H1 (cell line): ENCODE data around the gene PIWIL1. TPM values are rescaled to one million over a fixed set of nuclear protein-coding genes. Genes with fewer than 3 reads are reported as not detected.

Experiments
- CTCF ChIA-PET: fragments of 300-600 bp; sonication (Branson Sonifier 250); formaldehyde crosslinking; loops from one replicate; lab custom pipeline; 2021; ENCODE audit not compliant: partially characterized antibody; lab: Charles Lee
- POLR2A ChIA-PET: fragments of 300-600 bp; sonication (Branson Sonifier 250); formaldehyde crosslinking; loops from one replicate; lab custom pipeline; 2021; ENCODE audit warnings: inconsistent platforms; ENCODE audit not compliant: partially characterized antibody; lab: Charles Lee
- DNase-seq, 2 experiments: peaks; one replicate each; pipeline versions ENCODE4 v3.0.0 to v3.0.0-alpha.2; 2010 to 2022; ENCODE audit warnings: low spot score in 2 of 2, low read depth in 1 of 2, mixed read lengths in 1 of 2
- FAIRE-seq: peaks from 2 replicates; lab custom pipeline; 2011; peaks lifted over from hg19 to GRCh38; lab: Jason Lieb, UNC
- H2AFZ ChIP-seq: 2 replicates; pipeline ENCODE4 v1.8.1; 2012; ENCODE audit warnings: low read length, inconsistent platforms
- H2AK5ac ChIP-seq: 2 replicates; pipeline ENCODE4 v1.6.1; 2013; ENCODE audit warnings: low read depth, low read length
- H2BK120ac ChIP-seq: replicated peaks from 2 replicates; pipeline ENCODE3; 2013; ENCODE audit warnings: low read depth, low read length, inconsistent platforms
- H2BK12ac ChIP-seq: 2 replicates; pipeline ENCODE4 v1.6.1; 2013; ENCODE audit warnings: low read depth, low read length
- H2BK15ac ChIP-seq: 2 replicates; pipeline ENCODE4 v1.6.1; 2013; ENCODE audit warnings: low read length
- H2BK20ac ChIP-seq: 2 replicates; pipeline ENCODE4 v1.6.1; 2013; ENCODE audit warnings: low read length
- H2BK5ac ChIP-seq: 2 replicates; pipeline ENCODE4 v1.6.1; 2013; ENCODE audit warnings: low read depth, low read length
- H3K14ac ChIP-seq: 2 replicates; pipeline ENCODE4 v1.6.1; 2013; ENCODE audit warnings: inconsistent platforms; ENCODE audit not compliant: insufficient read length
- H3K18ac ChIP-seq: 2 replicates; pipeline ENCODE4 v1.6.1; 2013; ENCODE audit warnings: low read length; ENCODE audit errors: extremely low read depth
- H3K23ac ChIP-seq: 2 replicates; pipeline ENCODE4 v1.6.1; 2013; ENCODE audit warnings: inconsistent platforms; ENCODE audit not compliant: insufficient read length
- H3K23me2 ChIP-seq: 2 replicates; pipeline ENCODE4 v1.6.1; 2013; ENCODE audit warnings: low read depth, low read length
- H3K27ac ChIP-seq: 2 replicates; pipeline ENCODE4 v1.6.1; 2011; ENCODE audit warnings: low read depth, low read length, inconsistent platforms
- H3K27me3 ChIP-seq, 4 experiments: replicated peaks in 1 of 4; 1 replicate in 1 of 4; 2 replicates in 3 of 4; pipeline versions ENCODE4 v1.6.1 to v1.8.1; 2011 to 2013; ENCODE audit warnings: low read length in 3 of 4, mild to moderate bottlenecking in 3 of 4, inconsistent platforms in 2 of 4, mixed read lengths in 2 of 4, moderate library complexity in 1 of 4; ENCODE audit not compliant: control insufficient read depth in 3 of 4, insufficient read depth in 3 of 4; ENCODE audit errors: extremely low read depth in 1 of 4
- H3K36me3 ChIP-seq, 4 experiments: 2 replicates each; pipeline versions ENCODE4 v1.6.1 to v1.8.1; 2011 to 2013; ENCODE audit warnings: mild to moderate bottlenecking in 4 of 4, low read length in 3 of 4, moderate library complexity in 2 of 4, control low read depth in 1 of 4, inconsistent platforms in 1 of 4; ENCODE audit not compliant: insufficient read depth in 4 of 4, control insufficient read depth in 2 of 4
- H3K4ac ChIP-seq: replicated peaks from 2 replicates; pipeline ENCODE3; 2013; ENCODE audit warnings: low read length, low read depth, mixed read lengths, inconsistent platforms; ENCODE audit not compliant: insufficient read length
- H3K4me1 ChIP-seq, 4 experiments: replicated peaks in 1 of 4; 1 replicate in 1 of 4; 2 replicates in 3 of 4; pipeline versions ENCODE4 v1.6.1 to v1.8.1; 2011 to 2013; ENCODE audit warnings: low read length in 3 of 4, inconsistent platforms in 2 of 4, mixed read lengths in 1 of 4; ENCODE audit not compliant: insufficient read depth in 4 of 4, control insufficient read depth in 3 of 4
- H3K4me2 ChIP-seq, 2 experiments: 2 replicates each; pipeline versions ENCODE4 v1.6.1 to v1.8.1; 2011 to 2013; ENCODE audit warnings: low read depth in 2 of 2, low read length in 2 of 2, control low read depth in 1 of 2, inconsistent platforms in 1 of 2, mild to moderate bottlenecking in 1 of 2; ENCODE audit not compliant: insufficient read depth in 1 of 2
- H3K4me3 ChIP-seq, 4 experiments: fragments of 200-600, 300-600 bp in 1 of 4; sonication (generic), shearing (Covaris generic), sonication (Bioruptor Twin) in 1 of 4; 2 replicates each; pipeline versions ENCODE4 v1.5.1 to v1.8.1; 2011 to 2016; ENCODE audit warnings: low read length in 4 of 4, low read depth in 3 of 4, control low read depth in 2 of 4, inconsistent platforms in 2 of 4, mild to moderate bottlenecking in 2 of 4, mixed read lengths in 1 of 4, moderate library complexity in 1 of 4; ENCODE audit not compliant: insufficient read depth in 2 of 4; ENCODE audit errors: extremely low read depth in 1 of 4
- H3K56ac ChIP-seq: replicated peaks from 2 replicates; pipeline ENCODE3; 2013; ENCODE audit warnings: low read depth, mild to moderate bottlenecking, mixed read lengths, low read length, inconsistent platforms; ENCODE audit not compliant: insufficient read length
- H3K79me1 ChIP-seq: 2 replicates; pipeline ENCODE4 v1.6.1; 2013; ENCODE audit warnings: low read depth, low read length, control low read depth
- H3K79me2 ChIP-seq, 2 experiments: 2 replicates each; pipeline versions ENCODE4 v1.6.1 to v1.8.1; 2012 to 2013; ENCODE audit warnings: low read length in 2 of 2, mild to moderate bottlenecking in 2 of 2, inconsistent platforms in 1 of 2; ENCODE audit not compliant: insufficient read depth in 2 of 2, control insufficient read depth in 1 of 2
- H3K9ac ChIP-seq, 4 experiments: replicated peaks in 1 of 4; 1 replicate in 1 of 4; 2 replicates in 3 of 4; pipeline versions ENCODE4 v1.6.1 to v1.8.1; 2011 to 2013; ENCODE audit warnings: low read depth in 3 of 4, low read length in 3 of 4, control low read depth in 2 of 4, mild to moderate bottlenecking in 2 of 4, moderate library complexity in 2 of 4, inconsistent platforms in 1 of 4; ENCODE audit errors: extremely low read depth in 1 of 4
- H3K9me3 ChIP-seq, 2 experiments: 2 replicates each; pipeline versions ENCODE4 v1.6.1 to v1.8.1; 2012 to 2013; ENCODE audit warnings: mild to moderate bottlenecking in 2 of 2, moderate library complexity in 2 of 2, control low read depth in 1 of 2, inconsistent platforms in 1 of 2, low read depth in 1 of 2, low read length in 1 of 2, mixed read lengths in 1 of 2; ENCODE audit not compliant: insufficient read depth in 2 of 2
- H4K20me1 ChIP-seq, 2 experiments: replicated peaks in 1 of 2; 2 replicates each; pipeline versions ENCODE3 to v1.8.1; 2011 to 2013; ENCODE audit warnings: inconsistent platforms in 2 of 2, low read length in 2 of 2, mild to moderate bottlenecking in 1 of 2; ENCODE audit not compliant: insufficient read depth in 2 of 2, control insufficient read depth in 1 of 2
- H4K5ac ChIP-seq: 2 replicates; pipeline ENCODE4 v1.6.1; 2013; ENCODE audit warnings: low read length, low read depth, mixed read lengths, inconsistent platforms; ENCODE audit not compliant: insufficient read length
- H4K8ac ChIP-seq: 2 replicates; pipeline ENCODE4 v1.8.0; 2013; ENCODE audit warnings: mild to moderate bottlenecking, moderate library complexity, low read length, inconsistent platforms; ENCODE audit not compliant: insufficient read depth; ENCODE audit errors: extremely low read depth
- H4K91ac ChIP-seq: replicated peaks from 2 replicates; pipeline ENCODE3; 2013; ENCODE audit warnings: low read length, mixed read lengths, inconsistent platforms; ENCODE audit not compliant: insufficient read length
- BACH1 ChIP-seq: IDR thresholded peaks from 2 replicates; pipeline ENCODE4 v1.6.1; 2012; ENCODE audit warnings: low read length, improper control_type of control experiment
- CEBPB ChIP-seq: IDR thresholded peaks from 2 replicates; pipeline ENCODE4 v1.6.1; 2012; ENCODE audit warnings: low read depth, low read length
- EP300 ChIP-seq, 2 experiments: IDR thresholded peaks; 1 replicate in 1 of 2; 2 replicates in 1 of 2; pipeline ENCODE4 v1.6.1; 2011 to 2012; ENCODE audit warnings: low read depth in 2 of 2, low read length in 2 of 2, mild to moderate bottlenecking in 2 of 2, borderline replicate concordance in 1 of 2, inconsistent platforms in 1 of 2, moderate library complexity in 1 of 2
- EZH2 ChIP-seq: fragments of 200-600 bp; sonication (generic); IDR thresholded peaks from 2 replicates; pipeline ENCODE4 v1.7.1; 2012; ENCODE audit warnings: low read depth, mild to moderate bottlenecking, moderate library complexity, low read length, inconsistent platforms; ENCODE audit not compliant: severe bottlenecking
- GTF2F1 ChIP-seq: IDR thresholded peaks from 2 replicates; pipeline ENCODE4 v1.6.1; 2012; ENCODE audit warnings: low read depth, low read length, improper control_type of control experiment, borderline replicate concordance
- HDAC2 ChIP-seq, 2 experiments: fragments of 300-600 bp in 1 of 2; sonication (generic) in 1 of 2; IDR thresholded peaks; 2 replicates each; pipeline ENCODE4 v1.6.1; 2011 to 2012; ENCODE audit warnings: low read depth in 2 of 2, low read length in 2 of 2, mild to moderate bottlenecking in 2 of 2, moderate library complexity in 2 of 2, borderline replicate concordance in 1 of 2, inconsistent platforms in 1 of 2
- KDM1A ChIP-seq: fragments of 200-600, 300-600 bp; sonication (generic); IDR thresholded peaks from 2 replicates; pipeline ENCODE4 v1.7.1; 2016; ENCODE audit warnings: mild to moderate bottlenecking, low read length, borderline replicate concordance
- POLR2A ChIP-seq, 2 experiments: IDR thresholded peaks; 1 replicate in 1 of 2; 2 replicates in 1 of 2; pipeline ENCODE4 v1.6.1; 2011; ENCODE audit warnings: low read depth in 2 of 2, low read length in 2 of 2, mild to moderate bottlenecking in 2 of 2; ENCODE audit errors: control extremely low read depth in 1 of 2
- SIN3A ChIP-seq, 2 experiments: IDR thresholded peaks in 1 of 2; conservative IDR thresholded peaks in 1 of 2; 2 replicates each; pipeline ENCODE4 v1.6.1; 2011 to 2012; ENCODE audit warnings: low read length in 2 of 2, improper control_type of control experiment in 1 of 2, low read depth in 1 of 2, mild to moderate bottlenecking in 1 of 2
- SRF ChIP-seq: IDR thresholded peaks from 2 replicates; pipeline ENCODE4 v1.6.1; 2011; ENCODE audit warnings: mild to moderate bottlenecking, low read depth, low read length, moderate library complexity
- ZNF274 ChIP-seq: IDR thresholded peaks from 2 replicates; pipeline ENCODE4 v1.7.0; 2012; ENCODE audit warnings: low read length, borderline replicate concordance; ENCODE audit errors: extremely low read depth
- WGBS, 2 experiments: shearing (Covaris generic) in 1 of 2; methylation state at CpG; one replicate each; pipeline versions ENCODE4 v1.1.6 to v1.1.7; 2013 to 2015; ENCODE audit warnings: low lambda C conversion rate in 2 of 2, mixed read lengths in 2 of 2, inconsistent platforms in 1 of 2, low coverage in 1 of 2, missing lambda C conversion rate in 1 of 2; ENCODE audit not compliant: insufficient replicate concordance in 2 of 2, insufficient coverage in 1 of 2, insufficient read length in 1 of 2; ENCODE audit errors: extremely low coverage in 1 of 2, missing lambda C conversion rate in 1 of 2; 5-methylcytosine and 5-hydroxymethylcytosine counted together
- polyA plus RNA-seq, 7 experiments: library from polyadenylated mRNA; depleted of rRNA in 3 of 7; stranded (reverse) in 5 of 7; unstranded in 2 of 7; fragments of >200 nt in 5 of 7; fragments of 200-250 nt in 2 of 7; gene quantifications; 1 replicate in 5 of 7; 2 replicates in 1 of 7; 4 replicates in 1 of 7; pipeline versions ENCODE4 v1.2.1 to v1.2.3, GENCODE V29; 2011 to 2013; ENCODE audit warnings: missing spikeins in 2 of 7, mixed read lengths in 2 of 7
- total RNA-seq: library from RNA; stranded (reverse); fragmentation: NEBNext Ultra II Directional; extraction: Animal tissue kit (Norgen Biotek cat#: 25700); gene quantifications from 2 replicates; pipeline ENCODE4 v1.2.1, GENCODE V29; 2021
- TF ChIP-seq, protein P1 (sequence below): IDR thresholded peaks from 2 replicates; pipeline ENCODE4 v1.6.1; 2011; ENCODE audit warnings: low read depth, mild to moderate bottlenecking, low read length; ENCODE audit not compliant: insufficient read depth

Gene PIWIL1
- total and polyA plus RNA-seq, 2 of the 8 experiments (the other 6 are each of a cell fraction or from before 2014, with no cell fraction given), result not detected

DNA sequence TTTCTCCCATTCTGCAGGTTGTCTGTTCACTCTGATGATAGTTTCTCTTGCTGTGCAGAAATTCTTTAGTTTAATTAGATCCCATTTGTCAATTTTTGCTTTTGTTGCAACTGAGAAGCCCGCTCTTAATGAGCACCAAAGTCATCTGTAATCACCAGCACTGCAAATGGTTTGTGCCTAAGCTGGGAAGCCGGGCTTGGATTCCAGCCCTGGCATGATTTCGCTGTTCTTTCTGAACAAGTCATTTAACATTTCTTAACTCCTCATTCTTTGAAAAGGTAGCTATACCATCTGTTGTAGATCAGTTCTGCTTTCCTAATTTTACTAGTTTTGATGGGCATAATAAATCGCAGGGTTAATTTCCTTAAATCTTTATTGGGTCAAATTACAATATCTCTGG, 32.1 kb downstream of the PIWIL1 start:
- Histone ChIP-seq H2AK5ac (no peak overlapping the region), H3K79me2 (no peaks in the 10 kb centered on the region), H4K91ac (no peak overlapping the region), H3K4me1 (peaks cover 0 to 5% (median 0%) of the 10 kb centered on the region in 4 experiments; a peak in 1 of 7 replicates), H2BK120ac (no peak overlapping the region), H3K4me2 (no peak overlapping the region), H3K9ac (no peak overlapping the region), H3K23me2 (no peaks in the 10 kb centered on the region), H3K14ac (no peak overlapping the region), H3K9me3 (no peaks in the 10 kb centered on the region), H3K56ac (no peak overlapping the region), H3K18ac (no peak overlapping the region), H4K8ac (no peak overlapping the region), H2BK15ac (no peak overlapping the region), H2BK12ac (no peak overlapping the region), H2BK5ac (no peak overlapping the region), H3K36me3 (no peaks in the 10 kb centered on the region), H3K27me3 (no peaks in the 10 kb centered on the region), H3K4me3 (no peak overlapping the region), H2BK20ac (no peak overlapping the region), H4K20me1 (no peaks in the 10 kb centered on the region), H3K4ac (no peak overlapping the region), H4K5ac (no peak overlapping the region), H3K23ac (no peak overlapping the region), H3K27ac (no peak overlapping the region), H3K79me1 (no peaks in the 10 kb centered on the region), H2AFZ (no peak overlapping the region)
- DNase-seq (no peak), FAIRE-seq (no peak)
- POLR2A ChIA-PET, result no interaction called here
- TF ChIP-seq POLR2A (IDR thresholded peaks at IDR 0.05; ENCODE audit: control extremely low read depth in 1 of 2, low read depth in 2 of 2, low read length in 2 of 2) (no peak), SIN3A (conservative IDR thresholded peaks at IDR 0.05 in 1 of 2, IDR thresholded peaks at IDR 0.05 in 1 of 2; ENCODE audit: low read depth in 1 of 2, low read length in 2 of 2) (no peak), EP300 (IDR thresholded peaks at IDR 0.05; ENCODE audit: borderline replicate concordance in 1 of 2, low read depth in 2 of 2, low read length in 2 of 2) (no peak), KDM1A (no peak), EZH2 (no peak), ZNF274 (no peak), CEBPB (no peak), SRF (no peak), BACH1 (no peak), GTF2F1 (no peak), HDAC2 (IDR thresholded peaks at IDR 0.05; ENCODE audit: borderline replicate concordance in 1 of 2, low read depth in 2 of 2, low read length in 2 of 2) (no peak)
- TF ChIP-seq, protein P1, sequence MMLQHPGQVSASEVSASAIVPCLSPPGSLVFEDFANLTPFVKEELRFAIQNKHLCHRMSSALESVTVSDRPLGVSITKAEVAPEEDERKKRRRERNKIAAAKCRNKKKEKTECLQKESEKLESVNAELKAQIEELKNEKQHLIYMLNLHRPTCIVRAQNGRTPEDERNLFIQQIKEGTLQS, result no peak
- CTCF ChIA-PET, result no interaction called here
- WGBS, 2 experiments, result 91% methylated on average over 4 of the region's 4 CpGs; no CpG with 5 or more reads in 1 of the 2 experiments
